Endodermal cell (in vitro differentiated cells): Measurements from ENCODE around the gene NKX6-2. TPM values are rescaled to one million over a fixed set of nuclear protein-coding genes. Genes with fewer than 3 reads are reported as not detected.

ENCODE experiments used
- DNase-seq: peaks from one replicate; pipeline ENCODE4 v3.0.0-alpha.2; 2017
- H3K27ac ChIP-seq: 2 replicates; pipeline ENCODE4 v1.5.1; 2013; ENCODE audit warnings: mild to moderate bottlenecking, low read depth, low read length, moderate library complexity
- H3K27me3 ChIP-seq: 2 replicates; pipeline ENCODE4 v1.6.1; 2013; ENCODE audit warnings: mild to moderate bottlenecking, low read length, moderate library complexity; ENCODE audit not compliant: insufficient read depth, control insufficient read depth, poor library complexity, severe bottlenecking
- H3K36me3 ChIP-seq: 2 replicates; pipeline ENCODE4 v1.7.0; 2013; ENCODE audit warnings: mild to moderate bottlenecking, low read length, moderate library complexity; ENCODE audit not compliant: control insufficient read depth, insufficient read depth
- H3K4me1 ChIP-seq: one replicate; pipeline ENCODE4 v1.7.0; 2013; ENCODE audit warnings: low read length; ENCODE audit not compliant: control insufficient read depth, insufficient read depth
- H3K4me3 ChIP-seq: 2 replicates; pipeline ENCODE4 v1.5.1; 2013; ENCODE audit warnings: mild to moderate bottlenecking, low read length, moderate library complexity
- H3K9ac ChIP-seq: 2 replicates; pipeline ENCODE4 v1.6.1; 2013; ENCODE audit warnings: mild to moderate bottlenecking, low read length, moderate library complexity; ENCODE audit not compliant: poor library complexity, severe bottlenecking; ENCODE audit errors: extremely low read depth
- H3K9me3 ChIP-seq: 2 replicates; pipeline ENCODE4 v1.6.1; 2013; ENCODE audit warnings: mild to moderate bottlenecking, low read length, moderate library complexity; ENCODE audit not compliant: control insufficient read depth
- H3K27ac Mint-ChIP-seq: 2 replicates; pipeline ENCODE4 v1.8.0; 2020; ENCODE audit warnings: mixed read lengths
- H3K27me3 Mint-ChIP-seq: 2 replicates; pipeline ENCODE4 v1.8.0; 2021; ENCODE audit warnings: mild to moderate bottlenecking, mixed read lengths; ENCODE audit not compliant: insufficient read depth
- H3K36me3 Mint-ChIP-seq: 2 replicates; pipeline ENCODE4 v1.8.0; 2020; ENCODE audit warnings: low read depth, mixed read lengths
- H3K4me1 Mint-ChIP-seq: 2 replicates; pipeline ENCODE4 v1.8.0; 2020; ENCODE audit warnings: mixed read lengths
- H3K4me3 Mint-ChIP-seq: 2 replicates; pipeline ENCODE4 v1.8.0; 2020; ENCODE audit warnings: mild to moderate bottlenecking, moderate library complexity, mixed read lengths
- H3K9me3 Mint-ChIP-seq: 2 replicates; pipeline ENCODE4 v1.8.0; 2020; ENCODE audit warnings: mild to moderate bottlenecking, mixed read lengths
- WGBS, 2 experiments: methylation state at CpG; one replicate each; pipeline versions ENCODE4 v1.1.5 to v1.1.7; 2013; ENCODE audit warnings: missing lambda C conversion rate in 2 of 2, mixed read lengths in 1 of 2; ENCODE audit not compliant: insufficient coverage in 1 of 2, insufficient read length in 1 of 2; 5-methylcytosine and 5-hydroxymethylcytosine counted together
- total RNA-seq, 2 donors: library from RNA; stranded (reverse); fragmentation: NEBNext Ultra II Directional in 1 of 2; extraction: Animal tissue kit (Norgen Biotek cat#: 25700) in 1 of 2; gene quantifications; 2 replicates in 1 of 2; 3 replicates in 1 of 2; pipeline ENCODE4 v1.2.1, GENCODE V29; 2021
- TF ChIP-seq, protein P1 (sequence below): fragments of 200-600 bp; sonication (generic); conservative IDR thresholded peaks from 2 replicates; pipeline ENCODE4 v1.5.0; 2021; ENCODE audit warnings: antibody characterized with exemption, mild to moderate bottlenecking

Gene NKX6-2
- total RNA-seq, 2 donors from 2014 or later = 0.31 TPM; not detected in 1

DNA sequence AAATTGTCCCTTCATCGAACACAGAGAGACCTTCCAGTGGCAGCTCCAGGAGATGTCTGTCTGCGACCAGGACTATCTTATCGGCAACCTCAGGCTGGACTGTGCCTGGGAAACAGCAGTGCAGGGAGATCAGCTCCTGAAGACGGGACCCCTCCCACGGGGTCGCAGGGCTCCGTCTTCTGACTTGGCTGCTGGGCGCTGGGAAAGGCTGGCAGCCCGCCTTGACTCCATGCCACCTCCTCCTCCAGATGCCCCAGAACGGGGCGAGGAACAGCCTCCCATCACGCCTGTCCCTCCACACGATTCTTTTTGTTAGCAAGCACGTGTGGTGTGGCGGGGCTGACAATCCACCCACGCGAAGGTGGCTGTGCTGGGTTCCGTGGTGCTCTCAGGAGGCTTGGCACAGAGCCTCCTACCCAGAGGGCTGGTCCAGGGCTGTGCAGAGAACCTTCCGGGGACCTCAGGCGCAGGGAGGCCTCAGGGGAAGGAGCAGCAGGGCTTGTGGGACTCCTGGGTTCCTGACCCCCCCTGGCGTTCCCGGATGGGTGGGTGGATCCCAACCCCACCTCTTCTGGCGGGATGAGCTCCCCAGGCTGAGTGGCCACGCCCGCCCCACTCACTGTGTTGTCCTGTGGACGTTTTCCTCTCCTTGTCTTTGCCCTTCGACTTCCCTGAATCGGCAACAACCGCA, 47.6 kb upstream of the NKX6-2 start:
- H3K27ac Mint-ChIP-seq = no peak overlapping the region
- Histone ChIP-seq H3K36me3 (no peaks in the 10 kb centered on the region), H3K27me3 (peaks cover 5% of the 10 kb centered on the region), H3K9ac (no peak overlapping the region), H3K4me3 (no peak overlapping the region), H3K9me3 (no peaks in the 10 kb centered on the region), H3K27ac (no peak overlapping the region), H3K4me1 (no peaks in the 10 kb centered on the region)
- no peaks in the 10 kb centered on the region for H3K4me1 Mint-ChIP-seq
- no peaks in the 10 kb centered on the region for H3K27me3 Mint-ChIP-seq
- H3K36me3 Mint-ChIP-seq = no peaks in the 10 kb centered on the region
- no peaks in the 10 kb centered on the region for H3K9me3 Mint-ChIP-seq
- 86 to 88% methylated on average over 19 to 29 of the region's 29 CpGs for WGBS, 2 experiments
- no peak overlapping the region for H3K4me3 Mint-ChIP-seq
- TF ChIP-seq, protein P1, sequence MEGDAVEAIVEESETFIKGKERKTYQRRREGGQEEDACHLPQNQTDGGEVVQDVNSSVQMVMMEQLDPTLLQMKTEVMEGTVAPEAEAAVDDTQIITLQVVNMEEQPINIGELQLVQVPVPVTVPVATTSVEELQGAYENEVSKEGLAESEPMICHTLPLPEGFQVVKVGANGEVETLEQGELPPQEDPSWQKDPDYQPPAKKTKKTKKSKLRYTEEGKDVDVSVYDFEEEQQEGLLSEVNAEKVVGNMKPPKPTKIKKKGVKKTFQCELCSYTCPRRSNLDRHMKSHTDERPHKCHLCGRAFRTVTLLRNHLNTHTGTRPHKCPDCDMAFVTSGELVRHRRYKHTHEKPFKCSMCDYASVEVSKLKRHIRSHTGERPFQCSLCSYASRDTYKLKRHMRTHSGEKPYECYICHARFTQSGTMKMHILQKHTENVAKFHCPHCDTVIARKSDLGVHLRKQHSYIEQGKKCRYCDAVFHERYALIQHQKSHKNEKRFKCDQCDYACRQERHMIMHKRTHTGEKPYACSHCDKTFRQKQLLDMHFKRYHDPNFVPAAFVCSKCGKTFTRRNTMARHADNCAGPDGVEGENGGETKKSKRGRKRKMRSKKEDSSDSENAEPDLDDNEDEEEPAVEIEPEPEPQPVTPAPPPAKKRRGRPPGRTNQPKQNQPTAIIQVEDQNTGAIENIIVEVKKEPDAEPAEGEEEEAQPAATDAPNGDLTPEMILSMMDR = no peak
- DNase-seq = no peak

DNA sequence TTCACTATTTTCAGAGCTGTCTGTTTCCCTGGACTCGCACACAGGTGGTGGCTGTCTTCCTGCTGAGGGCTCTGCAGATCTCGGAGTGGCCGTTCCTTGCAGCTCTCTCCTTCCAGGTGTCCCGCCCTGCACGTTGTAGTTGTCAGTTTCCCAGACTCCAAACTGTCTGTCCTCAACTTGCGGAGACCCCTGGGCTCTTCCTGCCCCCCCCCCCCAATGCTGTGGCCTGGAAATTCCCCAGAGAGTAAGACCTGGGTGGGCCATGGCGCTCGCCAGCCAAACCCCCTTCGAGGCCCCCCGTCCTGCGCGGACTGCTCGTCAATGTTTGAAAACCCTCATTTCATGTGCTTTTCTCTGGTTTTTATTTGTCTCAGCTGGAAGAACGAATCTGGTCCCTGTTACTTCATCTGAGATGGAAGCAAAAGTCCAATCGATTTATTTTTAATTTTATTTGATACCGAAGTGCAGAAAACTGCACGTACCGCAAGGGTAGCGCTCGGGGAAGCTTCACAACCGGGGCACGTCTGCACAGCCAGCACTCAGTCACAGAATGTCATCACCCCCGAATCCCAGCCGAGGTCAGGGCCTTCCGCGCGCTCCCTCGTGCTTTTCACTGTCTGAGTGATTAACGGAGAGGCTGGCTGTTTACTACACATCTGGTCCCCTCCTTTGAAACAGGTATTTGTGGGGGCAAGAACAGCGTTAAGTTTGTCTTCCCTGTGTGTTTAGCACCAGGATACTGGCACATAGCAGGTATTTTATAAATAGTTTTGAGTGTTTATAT, 46.4 kb upstream of the NKX6-2 start:
- Mint-ChIP-seq H3K36me3 (no peaks in the 10 kb centered on the region), H3K9me3 (peaks cover 11% of the 10 kb centered on the region), H3K4me3 (no peak overlapping the region), H3K4me1 (no peaks in the 10 kb centered on the region), H3K27ac (no peak overlapping the region), H3K27me3 (no peaks in the 10 kb centered on the region)
- H3K9me3 ChIP-seq = no peaks in the 10 kb centered on the region
- H3K27ac ChIP-seq = no peak overlapping the region
- TF ChIP-seq, protein P1 = no peak
- H3K27me3 ChIP-seq = peaks cover 5% of the 10 kb centered on the region
- DNase-seq = no peak
- H3K9ac ChIP-seq = no peak overlapping the region
- 88 to 89% methylated on average over 20 to 30 of the region's 30 CpGs for WGBS, 2 experiments
- H3K4me1 ChIP-seq = no peaks in the 10 kb centered on the region
- no peak overlapping the region for H3K4me3 ChIP-seq
- no peaks in the 10 kb centered on the region for H3K36me3 ChIP-seq

DNA sequence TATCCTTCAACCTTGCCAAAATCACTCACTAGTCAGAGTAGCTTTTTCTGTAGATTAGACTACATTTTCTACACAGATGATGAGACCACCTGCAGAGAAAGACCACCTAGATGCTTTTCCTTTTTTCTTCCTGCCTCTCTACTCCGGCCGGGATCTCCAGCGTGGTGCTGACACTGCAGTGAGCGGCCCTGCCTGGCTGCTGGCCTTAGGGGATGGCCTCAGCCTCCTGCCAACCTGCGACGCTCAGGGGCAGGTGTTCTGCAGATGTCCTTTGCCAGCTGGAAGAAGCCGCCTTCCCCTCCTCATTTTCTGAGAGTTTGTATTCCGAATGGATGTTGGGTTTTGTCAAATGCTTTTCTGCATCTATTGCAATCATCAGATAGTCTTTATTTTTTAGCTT, 43.5 kb upstream of the NKX6-2 start:
- Histone ChIP-seq H3K4me3 (no peak overlapping the region), H3K9me3 (peaks cover 17% of the 10 kb centered on the region), H3K4me1 (no peaks in the 10 kb centered on the region), H3K36me3 (no peaks in the 10 kb centered on the region), H3K9ac (no peak overlapping the region), H3K27me3 (peaks cover 5% of the 10 kb centered on the region), H3K27ac (no peak overlapping the region)
- 87 to 91% methylated on average over 7 to 8 of the region's 8 CpGs for WGBS, 2 experiments
- Mint-ChIP-seq H3K27ac (no peak overlapping the region), H3K4me1 (no peaks in the 10 kb centered on the region), H3K36me3 (peaks cover 3% of the 10 kb centered on the region), H3K27me3 (no peaks in the 10 kb centered on the region), H3K9me3 (peaks cover 19% of the 10 kb centered on the region), H3K4me3 (no peak overlapping the region)
- TF ChIP-seq, protein P1 = no peak
- DNase-seq = no peak
